Type B pancreatic cell (in vitro differentiated cells): ENCODE results near the gene N4BP2L1. TPM values are rescaled to one million over a fixed set of nuclear protein-coding genes. Genes with fewer than 3 reads are reported as not detected.

Experiments used
- DNase-seq: peaks from one replicate; pipeline ENCODE4 v3.0.0; 2021; ENCODE audit warnings: mixed read lengths; ENCODE audit not compliant: unreplicated experiment; ENCODE audit errors: extremely low spot score
- H3K27ac Mint-ChIP-seq: 2 replicates; pipeline ENCODE4 v1.8.0; 2021; ENCODE audit warnings: mild to moderate bottlenecking, mixed read lengths
- H3K27me3 Mint-ChIP-seq: 2 replicates; pipeline ENCODE4 v1.8.0; 2021; ENCODE audit warnings: mixed read lengths
- H3K36me3 Mint-ChIP-seq: 2 replicates; pipeline ENCODE4 v1.8.0; 2021; ENCODE audit warnings: mixed read lengths
- H3K4me1 Mint-ChIP-seq: one replicate; pipeline ENCODE4 v1.8.0; 2021; ENCODE audit warnings: mixed read lengths; ENCODE audit not compliant: unreplicated experiment
- H3K4me3 Mint-ChIP-seq: 2 replicates; pipeline ENCODE4 v1.8.0; 2021; ENCODE audit warnings: mild to moderate bottlenecking, mixed read lengths
- H3K9me3 Mint-ChIP-seq: 2 replicates; pipeline ENCODE4 v1.8.0; 2021; ENCODE audit warnings: mixed read lengths
- CTCF ChIP-seq: fragments of 200-600 bp; sonication (generic); conservative IDR thresholded peaks from 2 replicates; pipeline ENCODE4 v1.5.0; 2021; ENCODE audit warnings: antibody characterized with exemption, mild to moderate bottlenecking
- total RNA-seq: library from RNA; stranded (reverse); gene quantifications from 2 replicates; pipeline ENCODE4 v1.2.1, GENCODE V29; 2021; ENCODE audit warnings: low replicate concordance

Gene N4BP2L1
- total RNA-seq, 1 donor from 2014 or later = 7.4 TPM

DNA sequence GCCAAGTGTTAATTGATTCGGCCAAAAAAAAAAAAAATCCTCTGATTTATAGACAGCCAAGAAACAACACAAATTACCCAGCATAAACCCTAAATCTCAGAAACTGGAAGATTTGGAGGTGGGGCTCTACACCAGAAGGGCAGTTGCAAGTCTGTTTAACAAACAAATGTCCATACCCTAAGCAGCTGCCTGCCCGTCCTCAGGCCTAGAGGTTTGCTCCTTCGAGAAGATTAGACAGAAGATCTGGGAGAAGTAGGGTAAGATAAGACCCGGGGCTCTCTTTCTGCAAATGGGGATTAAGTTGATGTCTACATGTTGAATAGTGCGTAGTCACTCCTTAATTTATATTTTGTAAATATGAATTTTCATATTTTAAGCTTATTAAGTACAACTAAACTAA lies 3.4 kb upstream of the N4BP2L1 start:
- H3K27ac Mint-ChIP-seq = no peak overlapping the region
- H3K9me3 Mint-ChIP-seq = no peaks in the 10 kb centered on the region
- peaks cover 8% of the 10 kb centered on the region for H3K27me3 Mint-ChIP-seq
- peaks cover 4% of the 10 kb centered on the region for H3K36me3 Mint-ChIP-seq
- H3K4me1 Mint-ChIP-seq = peaks cover 11% of the 10 kb centered on the region
- TF ChIP-seq CTCF = no peak
- no peak for DNase-seq
- H3K4me3 Mint-ChIP-seq = no peak overlapping the region

GRCh38 chr13:32430018-32430747 lies 2.3 kb upstream of the N4BP2L1 start:
- Mint-ChIP-seq H3K4me3 (no peak overlapping the region), H3K27me3 (peaks cover 14% of the 10 kb centered on the region), H3K27ac (no peak overlapping the region), H3K9me3 (no peaks in the 10 kb centered on the region), H3K36me3 (peaks cover 4% of the 10 kb centered on the region), H3K4me1 (peaks cover 17% of the 10 kb centered on the region)
- DNase-seq = no peak
- no peak for TF ChIP-seq CTCF

- H3K27ac Mint-ChIP-seq = no peak overlapping the region
- H3K36me3 Mint-ChIP-seq = peaks cover 4% of the 10 kb centered on the region
- H3K4me1 Mint-ChIP-seq = peaks cover 17% of the 10 kb centered on the region
- peaks cover 15% of the 10 kb centered on the region for H3K27me3 Mint-ChIP-seq
- TF ChIP-seq CTCF = no peak
- no peaks in the 10 kb centered on the region for H3K9me3 Mint-ChIP-seq
- no peak for DNase-seq
- H3K4me3 Mint-ChIP-seq = no peak overlapping the region
Measured at GRCh38 chr13:32429433-32429909, 1.5 kb upstream of the N4BP2L1 start.

- H3K27me3 Mint-ChIP-seq = peaks cover 15% of the 10 kb centered on the region
- peaks cover 17% of the 10 kb centered on the region for H3K4me1 Mint-ChIP-seq
- no peak for TF ChIP-seq CTCF
- H3K9me3 Mint-ChIP-seq = peaks cover 4% of the 10 kb centered on the region
- DNase-seq = no peak
- peaks cover 8% of the 10 kb centered on the region for H3K36me3 Mint-ChIP-seq
- H3K27ac Mint-ChIP-seq = peak overlapping the region; percentile 34
- H3K4me3 Mint-ChIP-seq = peak overlapping the region; percentile 88
Measured at GRCh38 chr13:32428581-32429432, 877 bp upstream of the N4BP2L1 start.

DNA sequence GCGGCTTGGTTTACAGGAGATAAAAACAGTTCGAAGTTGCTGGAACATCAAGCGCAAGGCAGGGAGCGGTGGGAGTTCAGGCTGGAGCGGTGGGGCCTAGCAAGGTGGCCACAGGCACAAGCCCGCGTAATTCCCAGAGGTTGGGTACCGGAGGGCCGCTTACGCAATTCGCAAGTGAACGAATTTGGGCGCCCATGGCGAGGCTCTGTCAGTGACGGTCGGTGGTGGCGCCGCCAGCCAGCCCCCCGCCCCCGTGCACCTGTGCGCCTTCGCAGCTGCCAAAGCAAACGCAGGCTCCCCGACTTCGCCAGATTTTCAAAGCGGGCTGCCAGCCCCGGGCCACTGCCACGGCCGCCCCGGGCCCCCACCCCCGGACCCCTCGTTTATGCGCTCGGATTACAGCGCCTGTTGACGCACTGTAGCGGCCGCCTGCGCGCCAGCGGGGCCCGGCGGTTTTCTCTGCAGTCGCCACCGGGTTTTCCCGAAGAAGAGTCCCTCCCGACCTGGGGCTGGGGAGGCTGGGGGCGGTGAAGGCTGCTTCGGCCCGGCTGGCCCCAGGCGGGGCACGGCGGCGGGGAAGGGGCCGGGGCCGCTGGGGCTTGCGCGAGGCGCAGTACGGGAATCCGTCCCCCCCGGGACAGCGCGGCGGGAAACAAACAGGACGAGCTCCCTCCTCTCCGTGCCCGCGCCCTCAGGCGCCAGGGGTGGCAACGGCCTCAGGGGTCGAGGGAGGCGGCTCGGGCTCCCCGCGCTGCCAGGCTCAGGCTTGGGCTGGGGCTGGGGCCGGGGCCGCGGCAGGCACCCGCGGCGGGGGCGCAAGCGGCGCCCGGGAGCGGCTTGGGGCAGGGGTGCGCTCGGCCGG lies 709 bp downstream of the N4BP2L1 start:
- no peak for TF ChIP-seq CTCF
- H3K27ac Mint-ChIP-seq = peak overlapping the region; percentile 77
- H3K27me3 Mint-ChIP-seq = peaks cover 15% of the 10 kb centered on the region

More for the DNA sequence above, 709 bp downstream of the N4BP2L1 start:
- H3K4me3 Mint-ChIP-seq = peak overlapping the region; percentile 90
- H3K36me3 Mint-ChIP-seq = peaks cover 8% of the 10 kb centered on the region
- peaks cover 17% of the 10 kb centered on the region for H3K4me1 Mint-ChIP-seq
- peak; percentile 71 for DNase-seq
- peaks cover 4% of the 10 kb centered on the region for H3K9me3 Mint-ChIP-seq
